ENCODE results near the gene CDC42BPB.
"Not testable (repeated sequence)": the region's sequence is repeated elsewhere in the genome, so short reads cannot be mapped to it uniquely, and the experiment has no call there.

The CDC42BPB gene

DNA sequence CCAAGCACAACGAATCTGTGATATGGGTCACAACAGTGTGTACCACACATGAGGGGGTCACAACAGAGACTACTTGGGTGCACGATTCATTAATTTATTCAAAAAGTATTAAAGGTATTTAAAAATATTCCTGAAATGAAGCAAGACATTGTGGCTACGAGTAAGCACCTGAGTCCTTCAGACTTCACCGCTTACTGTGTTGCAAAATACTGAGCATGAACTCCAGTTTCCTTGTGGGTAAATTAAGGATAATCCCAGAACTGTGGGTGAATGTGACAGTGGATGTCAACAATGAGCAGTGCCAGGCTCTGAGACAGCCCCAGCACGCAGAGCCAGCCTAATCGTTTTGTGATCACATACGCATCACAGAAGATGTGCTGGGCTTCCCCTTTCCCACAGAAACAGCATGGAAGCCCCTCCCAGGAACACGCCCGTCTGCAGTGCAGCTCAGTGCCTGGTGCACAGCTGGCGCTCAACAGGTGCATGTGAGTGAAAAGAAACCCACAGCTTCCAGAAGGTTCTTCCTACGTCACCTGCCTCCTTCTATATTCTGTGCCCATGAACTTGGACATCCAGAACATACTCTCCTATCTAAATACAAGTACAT, 29.1 kb downstream of the CDC42BPB start:
- H3K4me3 ChIP-seq (ENCODE audit: low read depth, low read length): no peak overlapping the region
- TF ChIP-seq, protein P1, sequence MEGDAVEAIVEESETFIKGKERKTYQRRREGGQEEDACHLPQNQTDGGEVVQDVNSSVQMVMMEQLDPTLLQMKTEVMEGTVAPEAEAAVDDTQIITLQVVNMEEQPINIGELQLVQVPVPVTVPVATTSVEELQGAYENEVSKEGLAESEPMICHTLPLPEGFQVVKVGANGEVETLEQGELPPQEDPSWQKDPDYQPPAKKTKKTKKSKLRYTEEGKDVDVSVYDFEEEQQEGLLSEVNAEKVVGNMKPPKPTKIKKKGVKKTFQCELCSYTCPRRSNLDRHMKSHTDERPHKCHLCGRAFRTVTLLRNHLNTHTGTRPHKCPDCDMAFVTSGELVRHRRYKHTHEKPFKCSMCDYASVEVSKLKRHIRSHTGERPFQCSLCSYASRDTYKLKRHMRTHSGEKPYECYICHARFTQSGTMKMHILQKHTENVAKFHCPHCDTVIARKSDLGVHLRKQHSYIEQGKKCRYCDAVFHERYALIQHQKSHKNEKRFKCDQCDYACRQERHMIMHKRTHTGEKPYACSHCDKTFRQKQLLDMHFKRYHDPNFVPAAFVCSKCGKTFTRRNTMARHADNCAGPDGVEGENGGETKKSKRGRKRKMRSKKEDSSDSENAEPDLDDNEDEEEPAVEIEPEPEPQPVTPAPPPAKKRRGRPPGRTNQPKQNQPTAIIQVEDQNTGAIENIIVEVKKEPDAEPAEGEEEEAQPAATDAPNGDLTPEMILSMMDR (IDR thresholded peaks at IDR 0.05; ENCODE audit: low read depth, low read length, missing control alignments): no peak
- DNase-seq (ENCODE audit: low read depth): no peak

DNA sequence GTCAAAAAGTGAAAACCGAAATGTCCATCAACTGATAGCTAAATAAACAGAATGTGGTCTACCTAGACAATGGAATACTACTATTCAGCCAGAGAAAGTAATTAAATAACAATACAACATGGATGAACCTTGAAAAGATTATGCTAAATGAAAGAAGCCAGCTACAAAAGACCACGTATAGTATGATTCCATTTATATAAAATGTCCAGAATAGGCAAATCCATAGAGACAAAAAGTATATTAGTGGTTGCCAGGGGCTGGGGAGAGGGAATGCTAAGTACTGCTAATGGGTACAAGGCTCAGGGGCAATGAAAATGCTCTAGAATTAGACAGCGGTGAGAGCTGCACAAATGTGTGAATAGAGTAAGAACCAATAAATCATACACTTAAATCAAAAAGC, 29.9 kb downstream of the CDC42BPB start:
- no peak for DNase-seq (ENCODE audit: low read depth)
- H3K4me3 ChIP-seq (ENCODE audit: low read depth, low read length): no peak overlapping the region
- TF ChIP-seq, protein P1 (IDR thresholded peaks at IDR 0.05; ENCODE audit: low read depth, low read length, missing control alignments): no peak

DNA sequence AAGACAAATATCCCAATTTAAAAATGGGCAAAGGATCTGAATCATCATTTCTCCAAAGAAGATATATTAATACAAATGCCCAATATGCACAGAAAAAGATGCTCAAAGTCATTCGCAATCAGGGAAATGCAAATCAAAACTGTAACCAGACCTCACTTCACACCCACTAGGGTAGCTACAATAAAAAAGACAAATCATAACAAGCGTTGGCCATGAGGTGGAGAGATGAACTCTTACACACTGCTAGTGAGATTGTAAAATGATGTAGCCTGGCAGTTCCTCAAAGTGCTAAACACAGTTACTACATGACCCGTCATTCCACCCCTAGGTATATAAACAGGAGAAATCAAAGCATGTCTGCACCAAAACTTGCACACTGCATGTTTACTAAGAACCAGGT, 30.4 kb downstream of the CDC42BPB start:
- no peak for DNase-seq (ENCODE audit: low read depth)
- TF ChIP-seq, protein P1 (IDR thresholded peaks at IDR 0.05; ENCODE audit: low read depth, low read length, missing control alignments): no peak
- no peak overlapping the region for H3K4me3 ChIP-seq (ENCODE audit: low read depth, low read length)

DNA sequence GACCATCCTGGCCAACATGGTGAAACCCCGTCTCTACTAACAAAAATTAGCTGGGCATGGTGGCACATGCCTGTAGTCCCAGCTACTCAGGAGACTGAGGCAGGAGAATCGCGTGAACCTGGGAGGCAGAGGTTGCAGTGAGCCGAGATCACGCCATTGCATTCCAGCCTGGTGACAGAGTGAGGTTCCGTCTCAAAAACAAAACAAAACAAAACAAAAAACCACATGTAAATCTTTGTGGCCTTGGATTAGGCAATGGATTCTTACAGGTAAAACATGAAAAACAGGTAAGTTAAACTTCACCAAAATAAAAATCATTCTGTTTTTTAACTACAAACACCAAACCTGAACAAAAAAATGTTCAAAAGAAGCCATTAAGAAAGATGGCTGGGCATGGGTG, 31.2 kb downstream of the CDC42BPB start:
- not testable (repeated sequence) for DNase-seq (ENCODE audit: low read depth); H3K4me3 ChIP-seq (ENCODE audit: low read depth, low read length)

DNA sequence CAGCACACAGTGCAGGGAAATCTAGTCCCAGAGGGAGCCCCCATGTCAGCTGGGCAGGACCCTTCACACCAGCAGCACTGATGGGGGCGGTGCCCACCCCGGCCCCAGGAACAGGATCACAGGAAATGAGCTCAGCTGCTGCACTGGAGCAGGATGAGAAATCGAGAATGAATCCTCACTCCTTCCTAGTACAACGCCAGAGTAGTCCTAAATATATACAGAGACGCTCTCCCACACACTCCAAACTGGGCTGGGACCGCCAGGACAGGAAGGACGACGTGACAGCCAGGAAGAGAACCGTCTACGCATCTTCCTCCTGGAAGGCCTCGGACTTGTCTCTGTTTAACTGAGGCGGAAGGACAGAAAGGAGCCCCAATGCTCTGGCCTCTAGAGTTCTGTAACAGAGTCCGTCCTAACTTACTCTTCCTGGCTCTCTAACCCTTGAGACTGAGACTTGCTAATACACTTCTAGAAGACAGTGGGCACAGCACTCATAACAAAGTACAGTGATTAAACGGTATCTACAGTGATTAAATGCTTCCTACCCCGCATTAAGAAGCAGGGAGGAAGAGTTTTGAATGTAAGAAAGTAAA, 33.4 kb downstream of the CDC42BPB start:
- TF ChIP-seq, protein P1 (IDR thresholded peaks at IDR 0.05; ENCODE audit: low read depth, low read length, missing control alignments): no peak
- H3K4me3 ChIP-seq (ENCODE audit: low read depth, low read length): no peak overlapping the region
- DNase-seq (ENCODE audit: low read depth): no peak

- TF ChIP-seq, protein P1 (IDR thresholded peaks at IDR 0.05; ENCODE audit: low read depth, low read length, missing control alignments): no peak
- DNase-seq (ENCODE audit: low read depth): no peak
- no peak overlapping the region for H3K4me3 ChIP-seq (ENCODE audit: low read depth, low read length)
Observed at GRCh38 chr14:103022685-103023044, 34.7 kb downstream of the CDC42BPB start.

DNA sequence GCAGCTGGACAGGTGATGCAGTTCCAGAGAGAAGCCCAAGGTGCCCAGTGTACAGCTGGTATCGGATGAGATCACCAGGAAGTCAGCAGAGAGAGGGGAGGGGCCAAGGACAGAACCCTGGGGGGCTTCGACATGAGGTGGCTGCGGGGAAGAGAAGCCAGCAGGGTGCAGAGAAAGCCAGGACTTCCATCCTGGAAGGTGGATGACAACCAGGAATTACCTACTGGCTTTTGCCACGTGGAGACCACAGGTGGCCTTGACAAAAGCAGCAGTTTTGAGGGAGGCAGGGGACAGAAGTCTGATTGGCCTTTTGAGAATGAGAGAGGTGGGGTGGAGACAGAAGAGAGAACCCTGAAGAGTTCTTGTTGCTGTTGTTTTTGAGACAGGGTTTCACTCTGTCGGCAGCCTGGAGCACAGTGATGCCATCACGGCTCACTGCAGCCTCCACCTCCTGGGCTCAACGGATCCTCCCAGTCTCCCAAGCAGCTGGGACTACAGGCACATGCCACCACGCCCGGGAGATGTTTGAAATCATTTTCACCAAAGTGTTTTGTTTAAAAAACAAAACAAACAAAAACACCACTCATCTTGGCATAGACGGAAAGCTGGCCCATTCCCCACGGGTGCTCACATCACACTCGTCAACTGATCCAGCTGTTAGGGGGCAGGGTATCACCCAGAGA, 35.2 kb downstream of the CDC42BPB start:
- H3K4me3 ChIP-seq (ENCODE audit: low read depth, low read length): no peak overlapping the region
- DNase-seq (ENCODE audit: low read depth): no peak
- TF ChIP-seq, protein P1 (IDR thresholded peaks at IDR 0.05; ENCODE audit: low read depth, low read length, missing control alignments): no peak
